ENCODE data around the gene DCTN3.

DCTN3 gene

GRCh38 chr9:34620061-34620994 is at the start of gene DCTN3:
Gene DCTN3, minus strand, starts transcription at chr9:34620495. Its CDS starts 31 bp downstream, at chr9:34620464.
- TF ChIP-seq EP300 (IDR thresholded peaks at IDR 0.05; ENCODE audit: borderline replicate concordance) (no peak), CREB1 (IDR thresholded peaks at IDR 0.05; ENCODE audit: low read depth) (peak; percentile 80), ZBTB7A (IDR thresholded peaks at IDR 0.05; ENCODE audit: low read depth) (no peak), NFIC (IDR thresholded peaks at IDR 0.05) (no peak), RAD21 (IDR thresholded peaks at IDR 0.05; ENCODE audit: low read depth) (no peak), YY1 (IDR thresholded peaks at IDR 0.05; ENCODE audit: low read depth) (peak; percentile 82)
- TF ChIP-seq, protein P1, sequence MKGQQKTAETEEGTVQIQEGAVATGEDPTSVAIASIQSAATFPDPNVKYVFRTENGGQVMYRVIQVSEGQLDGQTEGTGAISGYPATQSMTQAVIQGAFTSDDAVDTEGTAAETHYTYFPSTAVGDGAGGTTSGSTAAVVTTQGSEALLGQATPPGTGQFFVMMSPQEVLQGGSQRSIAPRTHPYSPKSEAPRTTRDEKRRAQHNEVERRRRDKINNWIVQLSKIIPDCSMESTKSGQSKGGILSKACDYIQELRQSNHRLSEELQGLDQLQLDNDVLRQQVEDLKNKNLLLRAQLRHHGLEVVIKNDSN (IDR thresholded peaks at IDR 0.05) = no peak

- no peak for TF ChIP-seq FOXM1 (IDR thresholded peaks at IDR 0.05; ENCODE audit: borderline replicate concordance, low read depth)
- peak; percentile 47; the same call in 1 of the 2 replicates for TF ChIP-seq TAF1 (IDR thresholded peaks at IDR 0.05; ENCODE audit: low read depth)
- TF ChIP-seq NFIC (IDR thresholded peaks at IDR 0.05) = no peak
- TF ChIP-seq, protein P1 (IDR thresholded peaks at IDR 0.05) = no peak
- TF ChIP-seq YY1 (IDR thresholded peaks at IDR 0.05; ENCODE audit: low read depth) = 0 out of 2 replicates have a peak, but pooled peaks have one; percentile 15
- TF ChIP-seq, protein P2, sequence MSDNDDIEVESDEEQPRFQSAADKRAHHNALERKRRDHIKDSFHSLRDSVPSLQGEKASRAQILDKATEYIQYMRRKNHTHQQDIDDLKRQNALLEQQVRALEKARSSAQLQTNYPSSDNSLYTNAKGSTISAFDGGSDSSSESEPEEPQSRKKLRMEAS (IDR thresholded peaks at IDR 0.05) = no peak; the same call in 1 of the 2 replicates
- TF ChIP-seq, protein P3, sequence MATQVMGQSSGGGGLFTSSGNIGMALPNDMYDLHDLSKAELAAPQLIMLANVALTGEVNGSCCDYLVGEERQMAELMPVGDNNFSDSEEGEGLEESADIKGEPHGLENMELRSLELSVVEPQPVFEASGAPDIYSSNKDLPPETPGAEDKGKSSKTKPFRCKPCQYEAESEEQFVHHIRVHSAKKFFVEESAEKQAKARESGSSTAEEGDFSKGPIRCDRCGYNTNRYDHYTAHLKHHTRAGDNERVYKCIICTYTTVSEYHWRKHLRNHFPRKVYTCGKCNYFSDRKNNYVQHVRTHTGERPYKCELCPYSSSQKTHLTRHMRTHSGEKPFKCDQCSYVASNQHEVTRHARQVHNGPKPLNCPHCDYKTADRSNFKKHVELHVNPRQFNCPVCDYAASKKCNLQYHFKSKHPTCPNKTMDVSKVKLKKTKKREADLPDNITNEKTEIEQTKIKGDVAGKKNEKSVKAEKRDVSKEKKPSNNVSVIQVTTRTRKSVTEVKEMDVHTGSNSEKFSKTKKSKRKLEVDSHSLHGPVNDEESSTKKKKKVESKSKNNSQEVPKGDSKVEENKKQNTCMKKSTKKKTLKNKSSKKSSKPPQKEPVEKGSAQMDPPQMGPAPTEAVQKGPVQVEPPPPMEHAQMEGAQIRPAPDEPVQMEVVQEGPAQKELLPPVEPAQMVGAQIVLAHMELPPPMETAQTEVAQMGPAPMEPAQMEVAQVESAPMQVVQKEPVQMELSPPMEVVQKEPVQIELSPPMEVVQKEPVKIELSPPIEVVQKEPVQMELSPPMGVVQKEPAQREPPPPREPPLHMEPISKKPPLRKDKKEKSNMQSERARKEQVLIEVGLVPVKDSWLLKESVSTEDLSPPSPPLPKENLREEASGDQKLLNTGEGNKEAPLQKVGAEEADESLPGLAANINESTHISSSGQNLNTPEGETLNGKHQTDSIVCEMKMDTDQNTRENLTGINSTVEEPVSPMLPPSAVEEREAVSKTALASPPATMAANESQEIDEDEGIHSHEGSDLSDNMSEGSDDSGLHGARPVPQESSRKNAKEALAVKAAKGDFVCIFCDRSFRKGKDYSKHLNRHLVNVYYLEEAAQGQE (IDR thresholded peaks at IDR 0.05; ENCODE audit: low read depth) = no peak
- TF ChIP-seq EGR1 (IDR thresholded peaks at IDR 0.05) = peak; percentile 93
- no peak for TF ChIP-seq TCF12 (IDR thresholded peaks at IDR 0.05; ENCODE audit: low read depth)
- TF ChIP-seq CREB1 (IDR thresholded peaks at IDR 0.05; ENCODE audit: low read depth) = peak; percentile 94
- no peak for TF ChIP-seq CEBPB (IDR thresholded peaks at IDR 0.05)
- TF ChIP-seq TEAD4 (IDR thresholded peaks at IDR 0.05) = peak; percentile 40; the same call in 1 of the 2 replicates
- peak; percentile 88 for TF ChIP-seq ZBTB7A (IDR thresholded peaks at IDR 0.05; ENCODE audit: low read depth)
- TF ChIP-seq RAD21 (IDR thresholded peaks at IDR 0.05; ENCODE audit: low read depth) = no peak
- no peak for TF ChIP-seq EP300 (IDR thresholded peaks at IDR 0.05; ENCODE audit: borderline replicate concordance)
Observed at GRCh38 chr9:34665381-34666250, 45.3 kb upstream of the DCTN3 start.

- TF ChIP-seq YY1 (IDR thresholded peaks at IDR 0.05; ENCODE audit: low read depth) = no peak
- TF ChIP-seq, protein P2 (IDR thresholded peaks at IDR 0.05) = no peak
Observed at GRCh38 chr9:34665067-34665380, 44.7 kb upstream of the DCTN3 start.

DNA sequence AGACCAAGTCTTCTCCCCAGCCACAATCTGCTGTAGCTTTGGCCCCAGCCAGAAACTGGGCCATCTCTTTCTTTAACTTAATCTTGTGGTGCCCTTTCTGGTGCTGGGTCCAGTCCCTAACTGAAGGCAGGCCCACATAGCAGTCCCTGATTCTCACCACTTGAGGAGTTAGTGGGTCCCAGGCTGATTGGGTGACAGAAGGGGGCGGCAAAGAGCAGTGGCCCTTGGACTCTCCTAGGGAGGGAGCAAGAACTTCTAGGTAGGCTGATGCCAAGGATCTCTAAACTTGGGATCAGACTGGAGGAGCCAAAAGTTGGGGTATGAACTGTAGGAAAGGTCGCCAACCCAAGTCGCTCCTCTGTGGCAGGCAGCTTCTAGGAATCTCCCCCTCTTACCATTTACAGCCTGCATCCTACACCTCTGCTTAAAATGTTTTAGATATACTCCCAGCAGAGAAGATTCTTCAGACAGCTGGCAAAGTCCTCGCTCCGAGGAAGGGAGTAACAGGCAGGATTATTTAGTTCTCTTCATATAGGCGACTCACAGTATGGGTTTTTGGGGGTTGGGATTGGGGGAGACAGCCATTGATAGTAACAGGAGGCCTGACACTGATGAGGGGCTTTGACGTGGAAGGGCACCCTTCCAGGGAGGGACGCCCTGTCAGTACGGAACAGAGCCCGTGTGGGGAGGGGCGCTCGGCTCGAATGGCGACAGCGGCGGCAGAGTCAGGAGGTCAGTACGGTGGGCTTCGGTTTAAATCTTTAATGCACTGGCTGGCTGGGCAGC is 44.2 kb upstream of the DCTN3 start:
- TF ChIP-seq TEAD4 (IDR thresholded peaks at IDR 0.05) = no peak
- TF ChIP-seq RAD21 (IDR thresholded peaks at IDR 0.05; ENCODE audit: low read depth) = peak; percentile 38; the same call in 1 of the 2 replicates

- TF ChIP-seq YY1 (IDR thresholded peaks at IDR 0.05; ENCODE audit: low read depth) (no peak), EP300 (IDR thresholded peaks at IDR 0.05; ENCODE audit: borderline replicate concordance) (no peak), TAF1 (IDR thresholded peaks at IDR 0.05; ENCODE audit: low read depth) (no peak), FOXM1 (IDR thresholded peaks at IDR 0.05; ENCODE audit: borderline replicate concordance, low read depth) (no peak), CREB1 (IDR thresholded peaks at IDR 0.05; ENCODE audit: low read depth) (no peak), CEBPB (IDR thresholded peaks at IDR 0.05) (no peak), ZBTB7A (IDR thresholded peaks at IDR 0.05; ENCODE audit: low read depth) (no peak), EGR1 (IDR thresholded peaks at IDR 0.05) (no peak), RAD21 (IDR thresholded peaks at IDR 0.05; ENCODE audit: low read depth) (no peak), NFIC (IDR thresholded peaks at IDR 0.05) (no peak), TCF12 (IDR thresholded peaks at IDR 0.05; ENCODE audit: low read depth) (no peak), TEAD4 (IDR thresholded peaks at IDR 0.05) (no peak)
- TF ChIP-seq, protein P2 (IDR thresholded peaks at IDR 0.05) = no peak
- TF ChIP-seq, protein P3 (IDR thresholded peaks at IDR 0.05; ENCODE audit: low read depth) = no peak
- TF ChIP-seq, protein P1 (IDR thresholded peaks at IDR 0.05) = no peak
Observed at GRCh38 chr9:34663303-34663605, 43.0 kb upstream of the DCTN3 start.

Data from Ishikawa (cell line).